Activated CD8-positive, alpha-beta T cell treated with anti-CD3 and anti-CD28 coated beads for 36 hours (primary cell): ENCODE data around the gene EGF. TPM values are rescaled to one million over a fixed set of nuclear protein-coding genes. Genes with fewer than 3 reads are reported as not detected.
"Not testable (repeated sequence)": the region's sequence is repeated elsewhere in the genome, so short reads cannot be mapped to it uniquely, and the experiment has no call there.

Experiments used
- ATAC-seq: fragments of 200-7000 bp; cut with Tn5 transposase; one replicate; pipeline ENCODE4 v1.10.0; 2021; ENCODE audit warnings: mild to moderate bottlenecking, moderate library complexity
- CTCF ChIA-PET: fragments of 350-600 bp; sonication (Branson Sonifier 250); formaldehyde crosslinking; loops from one replicate; lab custom pipeline; 2021; ENCODE audit warnings: antibody characterized with exemption; lab: Charles Lee
- POLR2A ChIA-PET: fragments of 350-600 bp; sonication (Branson Sonifier 250); formaldehyde crosslinking; loops from one replicate; lab custom pipeline; 2021; ENCODE audit warnings: antibody characterized with exemption; lab: Charles Lee
- DNase-seq: peaks from one replicate; pipeline ENCODE4 v3.0.0-alpha.2; 2020
- H3K27ac Mint-ChIP-seq: one replicate; pipeline ENCODE4 v1.8.0; 2021; ENCODE audit warnings: mild to moderate bottlenecking, mixed read lengths
- H3K27me3 Mint-ChIP-seq: one replicate; pipeline ENCODE4 v1.8.0; 2021; ENCODE audit warnings: mixed read lengths
- H3K36me3 Mint-ChIP-seq: one replicate; pipeline ENCODE4 v1.8.0; 2021; ENCODE audit warnings: low read depth, mixed read lengths
- H3K4me1 Mint-ChIP-seq: one replicate; pipeline ENCODE4 v1.8.0; 2021; ENCODE audit warnings: low read depth, mixed read lengths
- H3K4me3 Mint-ChIP-seq: one replicate; pipeline ENCODE4 v1.8.0; 2021; ENCODE audit warnings: mild to moderate bottlenecking, moderate library complexity, mixed read lengths
- H3K9me3 Mint-ChIP-seq: one replicate; pipeline ENCODE4 v1.8.0; 2021; ENCODE audit warnings: mixed read lengths
- intact Hi-C: fragments of 100-400 bp; cut with micrococcal nuclease; formaldehyde crosslinking; loops from one replicate; pipeline ENCODE4 v1.10.0; 2022
- total RNA-seq, 2 experiments: library from RNA; stranded (reverse); gene quantifications; one replicate each; pipeline ENCODE4 v1.2.3, GENCODE V29; 2021
- TF ChIP-seq, protein P1 (sequence below): fragments of 200-600 bp; IDR thresholded peaks from one replicate; pipeline ENCODE4 v1.8.0; 2022; ENCODE audit warnings: antibody characterized with exemption, mild to moderate bottlenecking

EGF gene
- total RNA-seq, 2 experiments from 2014 or later: not detected

DNA sequence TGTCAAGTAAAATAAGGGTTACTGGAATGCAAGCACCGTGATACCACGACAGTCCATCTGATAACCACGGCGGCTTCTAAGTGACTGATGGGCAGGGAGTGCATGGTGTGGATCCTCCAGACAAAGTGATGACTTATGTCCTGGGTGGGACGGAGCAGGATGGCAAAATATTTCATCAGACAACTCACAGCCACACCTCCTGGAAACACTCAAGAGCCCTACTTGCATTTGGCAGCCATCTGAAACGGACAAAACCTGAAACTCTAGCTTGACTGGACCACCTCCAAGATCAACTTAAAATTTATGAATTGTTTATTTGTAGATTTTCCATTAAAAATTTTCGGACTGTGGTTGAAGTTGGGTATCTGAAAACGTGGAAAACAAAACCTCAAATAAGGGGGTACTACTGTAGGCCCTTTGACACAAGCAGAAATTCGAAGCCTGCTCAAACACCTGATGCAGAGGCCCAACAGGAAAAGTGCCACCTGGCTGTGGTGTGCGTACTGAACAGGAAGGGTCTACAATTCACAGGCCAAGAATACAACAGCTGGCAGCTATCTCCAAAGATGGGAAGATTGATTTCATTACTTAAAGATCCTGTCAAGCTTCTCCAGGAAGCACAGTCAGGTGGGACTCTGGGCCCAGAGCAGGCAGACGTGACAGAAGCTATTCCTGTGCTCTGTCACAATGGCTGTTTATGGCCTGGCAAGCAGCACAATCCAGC is 38.7 kb upstream of the EGF start:
- POLR2A ChIA-PET: no interaction called here
- ATAC-seq: no peak
- CTCF ChIA-PET: interaction anchor here (0.6 kb wide), 1 partner anchor 132 kb away, joined by 3 read pairs; no protein-coding TSS in a partner anchor

GRCh38 chr4:109875106-109875505 is 37.6 kb upstream of the EGF start:
- H3K27me3 Mint-ChIP-seq: peaks cover 6% of the 10 kb centered on the region
- H3K4me3 Mint-ChIP-seq: no peak overlapping the region
- H3K9me3 Mint-ChIP-seq: no peaks in the 10 kb centered on the region
- no peaks in the 10 kb centered on the region for H3K4me1 Mint-ChIP-seq
- H3K36me3 Mint-ChIP-seq: no peaks in the 10 kb centered on the region
- TF ChIP-seq, protein P1, sequence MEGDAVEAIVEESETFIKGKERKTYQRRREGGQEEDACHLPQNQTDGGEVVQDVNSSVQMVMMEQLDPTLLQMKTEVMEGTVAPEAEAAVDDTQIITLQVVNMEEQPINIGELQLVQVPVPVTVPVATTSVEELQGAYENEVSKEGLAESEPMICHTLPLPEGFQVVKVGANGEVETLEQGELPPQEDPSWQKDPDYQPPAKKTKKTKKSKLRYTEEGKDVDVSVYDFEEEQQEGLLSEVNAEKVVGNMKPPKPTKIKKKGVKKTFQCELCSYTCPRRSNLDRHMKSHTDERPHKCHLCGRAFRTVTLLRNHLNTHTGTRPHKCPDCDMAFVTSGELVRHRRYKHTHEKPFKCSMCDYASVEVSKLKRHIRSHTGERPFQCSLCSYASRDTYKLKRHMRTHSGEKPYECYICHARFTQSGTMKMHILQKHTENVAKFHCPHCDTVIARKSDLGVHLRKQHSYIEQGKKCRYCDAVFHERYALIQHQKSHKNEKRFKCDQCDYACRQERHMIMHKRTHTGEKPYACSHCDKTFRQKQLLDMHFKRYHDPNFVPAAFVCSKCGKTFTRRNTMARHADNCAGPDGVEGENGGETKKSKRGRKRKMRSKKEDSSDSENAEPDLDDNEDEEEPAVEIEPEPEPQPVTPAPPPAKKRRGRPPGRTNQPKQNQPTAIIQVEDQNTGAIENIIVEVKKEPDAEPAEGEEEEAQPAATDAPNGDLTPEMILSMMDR: no peak
- ATAC-seq (no peak), DNase-seq (no peak)
- ChIA-PET POLR2A (no interaction called here), CTCF (no interaction called here)
- no peak overlapping the region for H3K27ac Mint-ChIP-seq
- intact Hi-C loops: loop anchor here (5.0 kb wide), 1 partner anchor 102 kb away; no protein-coding TSS in a partner anchor

More for the DNA sequence above, 38.7 kb upstream of the EGF start:
- Mint-ChIP-seq H3K9me3 (no peaks in the 10 kb centered on the region), H3K4me3 (no peak overlapping the region), H3K27me3 (peaks cover 3% of the 10 kb centered on the region), H3K27ac (no peak overlapping the region), H3K4me1 (no peaks in the 10 kb centered on the region), H3K36me3 (no peaks in the 10 kb centered on the region)
- intact Hi-C loops: no loop called here
- DNase-seq: no peak
- TF ChIP-seq, protein P1: no peak

GRCh38 chr4:109875553-109875952 is 37.1 kb upstream of the EGF start:
- H3K4me1 Mint-ChIP-seq, CTCF ChIA-PET, H3K4me3 Mint-ChIP-seq, H3K27ac Mint-ChIP-seq, H3K36me3 Mint-ChIP-seq, H3K9me3 Mint-ChIP-seq, POLR2A ChIA-PET, ATAC-seq, H3K27me3 Mint-ChIP-seq, DNase-seq: not testable (repeated sequence)
- intact Hi-C loops: loop anchor here (5.0 kb wide), 1 partner anchor 102 kb away; no protein-coding TSS in a partner anchor

DNA sequence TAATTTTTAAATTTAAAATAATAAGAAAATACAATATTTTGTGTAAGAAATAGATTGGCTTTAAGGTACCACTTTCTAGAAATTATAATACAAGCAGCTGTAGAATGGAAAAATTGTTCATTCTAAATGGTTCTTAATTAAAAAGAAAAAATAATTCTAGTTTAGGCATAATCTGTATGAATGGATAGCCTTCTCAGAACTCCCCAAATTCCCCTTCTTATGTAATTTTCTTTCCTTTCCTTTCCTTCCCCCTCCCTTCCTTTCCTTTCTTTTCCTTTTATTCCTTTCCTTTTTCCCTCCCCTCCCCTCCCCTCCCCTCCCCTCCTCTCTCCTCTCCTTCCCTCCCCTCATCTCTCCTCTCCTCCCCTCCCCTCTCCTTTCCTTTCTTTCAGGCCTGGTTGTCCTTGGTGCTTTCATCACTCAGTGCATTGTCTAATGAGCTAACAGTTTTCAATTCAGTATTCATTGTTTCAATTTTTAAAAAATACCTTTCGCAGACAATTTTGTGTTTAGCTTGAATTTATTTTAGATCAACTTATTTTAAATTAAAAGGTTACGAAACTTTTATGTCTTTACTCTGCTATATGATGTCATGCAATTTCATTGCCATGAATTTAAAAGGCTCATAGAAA is 35.9 kb upstream of the EGF start:
- no peaks in the 10 kb centered on the region for H3K36me3 Mint-ChIP-seq
- H3K27ac Mint-ChIP-seq: no peak overlapping the region
- no peak for ATAC-seq
- no peak overlapping the region for H3K4me3 Mint-ChIP-seq
- POLR2A ChIA-PET: interaction anchor here (0.9 kb wide), 1 partner anchor 11 kb away, joined by 4 read pairs; no protein-coding TSS in a partner anchor
- H3K9me3 Mint-ChIP-seq: no peaks in the 10 kb centered on the region
- no peak for DNase-seq
- TF ChIP-seq, protein P1: no peak
- intact Hi-C loops: loop anchor here (5.0 kb wide), 1 partner anchor 101 kb away; no protein-coding TSS in a partner anchor
- H3K27me3 Mint-ChIP-seq: peaks cover 6% of the 10 kb centered on the region
- CTCF ChIA-PET: no interaction called here
- no peaks in the 10 kb centered on the region for H3K4me1 Mint-ChIP-seq

DNA sequence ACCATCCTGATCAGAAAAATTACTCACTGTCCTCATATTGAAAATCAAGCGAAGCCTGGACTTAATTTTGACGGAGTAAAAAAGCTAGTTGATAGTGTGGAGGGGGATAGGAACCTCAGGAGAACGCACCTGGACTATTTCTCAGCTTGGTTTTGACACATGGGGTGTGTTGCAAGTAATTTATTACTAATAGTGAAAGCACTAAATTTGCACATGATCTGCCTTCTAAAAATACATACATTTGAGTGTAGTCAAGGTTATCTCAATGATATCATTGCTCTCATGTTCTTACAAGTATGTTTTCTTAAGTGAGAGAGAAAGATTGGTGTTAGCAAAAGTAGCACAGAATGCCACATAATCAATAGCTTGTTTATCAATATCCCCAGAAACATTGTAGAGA is 35.3 kb upstream of the EGF start:
- ATAC-seq: no peak
- no peak overlapping the region for H3K4me3 Mint-ChIP-seq
- TF ChIP-seq, protein P1: no peak
- no peaks in the 10 kb centered on the region for H3K36me3 Mint-ChIP-seq
- no peak for DNase-seq
- CTCF ChIA-PET: no interaction called here
- POLR2A ChIA-PET: no interaction called here
- H3K9me3 Mint-ChIP-seq: no peaks in the 10 kb centered on the region
- H3K27me3 Mint-ChIP-seq: peaks cover 6% of the 10 kb centered on the region
- intact Hi-C loops: loop anchor here (5.0 kb wide), 1 partner anchor 100 kb away; no protein-coding TSS in a partner anchor
- no peak overlapping the region for H3K27ac Mint-ChIP-seq
- H3K4me1 Mint-ChIP-seq: no peaks in the 10 kb centered on the region
